ENCODE results near the gene TRIM29.

Gene TRIM29

GRCh38 chr11:120104041-120104565, 33.8 kb downstream of the TRIM29 start:
- no peak overlapping the region for H3K4me3 ChIP-seq (ENCODE audit: low read length)
- H3K9me3 ChIP-seq (ENCODE audit: low read length): no peaks in the 10 kb centered on the region
- H2AFZ ChIP-seq (ENCODE audit: low read depth, low read length): no peak overlapping the region
- no peaks in the 10 kb centered on the region for H3K4me1 ChIP-seq (ENCODE audit: insufficient read depth, low read length)
- H3K27me3 ChIP-seq (ENCODE audit: insufficient read depth, low read length): peaks cover 23% of the 10 kb centered on the region
- H3K36me3 ChIP-seq (ENCODE audit: insufficient read depth, low read length): no peaks in the 10 kb centered on the region

GRCh38 chr11:120102864-120103122, 35.1 kb downstream of the TRIM29 start:
- Histone ChIP-seq H2AFZ (ENCODE audit: low read depth, low read length) (no peak overlapping the region), H3K9me3 (ENCODE audit: low read length) (no peaks in the 10 kb centered on the region), H3K4me3 (ENCODE audit: low read length) (no peak overlapping the region), H3K4me1 (ENCODE audit: insufficient read depth, low read length) (no peaks in the 10 kb centered on the region), H3K36me3 (ENCODE audit: insufficient read depth, low read length) (no peaks in the 10 kb centered on the region), H3K27me3 (ENCODE audit: insufficient read depth, low read length) (peaks cover 36% of the 10 kb centered on the region)

GRCh38 chr11:120102050-120102863, 35.7 kb downstream of the TRIM29 start:
- H3K9me3 ChIP-seq (ENCODE audit: low read length): no peaks in the 10 kb centered on the region
- no peaks in the 10 kb centered on the region for H3K36me3 ChIP-seq (ENCODE audit: insufficient read depth, low read length)
- peaks cover 41% of the 10 kb centered on the region for H3K27me3 ChIP-seq (ENCODE audit: insufficient read depth, low read length)
- no peak overlapping the region for H3K4me3 ChIP-seq (ENCODE audit: low read length)
- no peaks in the 10 kb centered on the region for H3K4me1 ChIP-seq (ENCODE audit: insufficient read depth, low read length)
- H2AFZ ChIP-seq (ENCODE audit: low read depth, low read length): no peak overlapping the region

GRCh38 chr11:120098503-120099020, 39.4 kb downstream of the TRIM29 start:
- peaks cover 9% of the 10 kb centered on the region for H3K4me1 ChIP-seq (ENCODE audit: insufficient read depth, low read length)
- no peak overlapping the region for H2AFZ ChIP-seq (ENCODE audit: low read depth, low read length)
- H3K9me3 ChIP-seq (ENCODE audit: low read length): no peaks in the 10 kb centered on the region
- H3K36me3 ChIP-seq (ENCODE audit: insufficient read depth, low read length): no peaks in the 10 kb centered on the region
- peaks cover 46% of the 10 kb centered on the region for H3K27me3 ChIP-seq (ENCODE audit: insufficient read depth, low read length)
- H3K4me3 ChIP-seq (ENCODE audit: low read length): no peak overlapping the region

GRCh38 chr11:120097721-120098385, 40.1 kb downstream of the TRIM29 start:
- Histone ChIP-seq H3K27me3 (ENCODE audit: insufficient read depth, low read length) (peaks cover 46% of the 10 kb centered on the region), H3K9me3 (ENCODE audit: low read length) (no peaks in the 10 kb centered on the region), H3K4me1 (ENCODE audit: insufficient read depth, low read length) (peaks cover 9% of the 10 kb centered on the region), H3K36me3 (ENCODE audit: insufficient read depth, low read length) (no peaks in the 10 kb centered on the region), H3K4me3 (ENCODE audit: low read length) (no peak overlapping the region), H2AFZ (ENCODE audit: low read depth, low read length) (no peak overlapping the region)

- Histone ChIP-seq H2AFZ (ENCODE audit: low read depth, low read length) (no peak overlapping the region), H3K4me1 (ENCODE audit: insufficient read depth, low read length) (peaks cover 9% of the 10 kb centered on the region), H3K36me3 (ENCODE audit: insufficient read depth, low read length) (no peaks in the 10 kb centered on the region), H3K27me3 (ENCODE audit: insufficient read depth, low read length) (peaks cover 45% of the 10 kb centered on the region), H3K9me3 (ENCODE audit: low read length) (no peaks in the 10 kb centered on the region), H3K4me3 (ENCODE audit: low read length) (no peak overlapping the region)
Measured at GRCh38 chr11:120096369-120097191, 41.3 kb downstream of the TRIM29 start.

- Histone ChIP-seq H3K27me3 (ENCODE audit: insufficient read depth, low read length) (peaks cover 49% of the 10 kb centered on the region), H3K4me3 (ENCODE audit: low read length) (no peak overlapping the region), H3K9me3 (ENCODE audit: low read length) (no peaks in the 10 kb centered on the region), H3K36me3 (ENCODE audit: insufficient read depth, low read length) (no peaks in the 10 kb centered on the region), H3K4me1 (ENCODE audit: insufficient read depth, low read length) (peaks cover 9% of the 10 kb centered on the region), H2AFZ (ENCODE audit: low read depth, low read length) (no peak overlapping the region)
Measured at GRCh38 chr11:120095516-120095915, 42.4 kb downstream of the TRIM29 start.

- no peak overlapping the region for H3K4me3 ChIP-seq (ENCODE audit: low read length)
- H3K36me3 ChIP-seq (ENCODE audit: insufficient read depth, low read length): no peaks in the 10 kb centered on the region
- H2AFZ ChIP-seq (ENCODE audit: low read depth, low read length): no peak overlapping the region
- H3K9me3 ChIP-seq (ENCODE audit: low read length): no peaks in the 10 kb centered on the region
- H3K4me1 ChIP-seq (ENCODE audit: insufficient read depth, low read length): peaks cover 15% of the 10 kb centered on the region
- peaks cover 30% of the 10 kb centered on the region for H3K27me3 ChIP-seq (ENCODE audit: insufficient read depth, low read length)
Measured at GRCh38 chr11:120091701-120092100, 46.2 kb downstream of the TRIM29 start.

- no peak overlapping the region for H3K4me3 ChIP-seq (ENCODE audit: low read length)
- H3K9me3 ChIP-seq (ENCODE audit: low read length): no peaks in the 10 kb centered on the region
- no peak overlapping the region for H2AFZ ChIP-seq (ENCODE audit: low read depth, low read length)
- H3K4me1 ChIP-seq (ENCODE audit: insufficient read depth, low read length): peaks cover 16% of the 10 kb centered on the region
- no peaks in the 10 kb centered on the region for H3K36me3 ChIP-seq (ENCODE audit: insufficient read depth, low read length)
- H3K27me3 ChIP-seq (ENCODE audit: insufficient read depth, low read length): peaks cover 25% of the 10 kb centered on the region
Measured at GRCh38 chr11:120091121-120091520, 46.8 kb downstream of the TRIM29 start.

- Histone ChIP-seq H2AFZ (ENCODE audit: low read depth, low read length) (no peak overlapping the region), H3K9me3 (ENCODE audit: low read length) (no peaks in the 10 kb centered on the region), H3K36me3 (ENCODE audit: insufficient read depth, low read length) (no peaks in the 10 kb centered on the region), H3K4me3 (ENCODE audit: low read length) (no peak overlapping the region), H3K4me1 (ENCODE audit: insufficient read depth, low read length) (peaks cover 18% of the 10 kb centered on the region), H3K27me3 (ENCODE audit: insufficient read depth, low read length) (peaks cover 19% of the 10 kb centered on the region)
Measured at GRCh38 chr11:120090411-120090810, 47.5 kb downstream of the TRIM29 start.

GRCh38 chr11:120089036-120090001, 48.6 kb downstream of the TRIM29 start:
- H2AFZ ChIP-seq (ENCODE audit: low read depth, low read length): no peak overlapping the region
- H3K36me3 ChIP-seq (ENCODE audit: insufficient read depth, low read length): no peaks in the 10 kb centered on the region
- H3K27me3 ChIP-seq (ENCODE audit: insufficient read depth, low read length): peaks cover 15% of the 10 kb centered on the region
- H3K9me3 ChIP-seq (ENCODE audit: low read length): no peaks in the 10 kb centered on the region
- peaks cover 18% of the 10 kb centered on the region for H3K4me1 ChIP-seq (ENCODE audit: insufficient read depth, low read length)
- H3K4me3 ChIP-seq (ENCODE audit: low read length): no peak overlapping the region

GRCh38 chr11:120088056-120088455, 49.9 kb downstream of the TRIM29 start:
- no peaks in the 10 kb centered on the region for H3K9me3 ChIP-seq (ENCODE audit: low read length)
- peaks cover 18% of the 10 kb centered on the region for H3K4me1 ChIP-seq (ENCODE audit: insufficient read depth, low read length)
- H3K27me3 ChIP-seq (ENCODE audit: insufficient read depth, low read length): peaks cover 15% of the 10 kb centered on the region
- H3K4me3 ChIP-seq (ENCODE audit: low read length): no peak overlapping the region
- no peaks in the 10 kb centered on the region for H3K36me3 ChIP-seq (ENCODE audit: insufficient read depth, low read length)
- H2AFZ ChIP-seq (ENCODE audit: low read depth, low read length): no peak overlapping the region
